Measurements from ENCODE around the gene TBC1D8.

TBC1D8 gene

DNA sequence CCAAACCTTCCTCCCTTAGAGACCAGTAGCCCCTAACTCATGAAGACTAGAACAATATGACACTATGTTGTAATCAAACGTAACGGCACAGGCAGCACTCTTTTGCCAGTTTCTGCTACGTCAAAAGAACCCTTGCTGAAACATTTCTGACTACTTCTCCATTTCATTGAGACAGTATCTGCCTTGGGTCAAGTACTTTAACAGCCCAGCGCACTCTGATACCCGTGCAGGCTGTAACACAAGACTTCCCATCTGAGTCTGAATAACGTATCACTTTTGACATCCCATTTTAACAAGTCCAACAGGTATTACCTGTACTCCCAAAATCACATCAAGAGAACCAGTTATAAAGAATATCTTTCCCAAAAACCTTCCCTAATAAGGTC, 38.4 kb downstream of the TBC1D8 start:
- Histone ChIP-seq H3K36me3 (ENCODE audit: control insufficient read depth, insufficient read depth, low read length) (no peaks in the 10 kb centered on the region), H3K4me3 (ENCODE audit: low read length) (no peak overlapping the region), H3K27me3 (ENCODE audit: control insufficient read depth, insufficient read depth, low read length) (no peaks in the 10 kb centered on the region), H3K27ac (ENCODE audit: low read depth, low read length) (no peak overlapping the region), H3K9ac (ENCODE audit: low read length) (no peak overlapping the region), H3K4me1 (ENCODE audit: control insufficient read depth, insufficient read depth, low read length) (peaks cover 5% of the 10 kb centered on the region)

DNA sequence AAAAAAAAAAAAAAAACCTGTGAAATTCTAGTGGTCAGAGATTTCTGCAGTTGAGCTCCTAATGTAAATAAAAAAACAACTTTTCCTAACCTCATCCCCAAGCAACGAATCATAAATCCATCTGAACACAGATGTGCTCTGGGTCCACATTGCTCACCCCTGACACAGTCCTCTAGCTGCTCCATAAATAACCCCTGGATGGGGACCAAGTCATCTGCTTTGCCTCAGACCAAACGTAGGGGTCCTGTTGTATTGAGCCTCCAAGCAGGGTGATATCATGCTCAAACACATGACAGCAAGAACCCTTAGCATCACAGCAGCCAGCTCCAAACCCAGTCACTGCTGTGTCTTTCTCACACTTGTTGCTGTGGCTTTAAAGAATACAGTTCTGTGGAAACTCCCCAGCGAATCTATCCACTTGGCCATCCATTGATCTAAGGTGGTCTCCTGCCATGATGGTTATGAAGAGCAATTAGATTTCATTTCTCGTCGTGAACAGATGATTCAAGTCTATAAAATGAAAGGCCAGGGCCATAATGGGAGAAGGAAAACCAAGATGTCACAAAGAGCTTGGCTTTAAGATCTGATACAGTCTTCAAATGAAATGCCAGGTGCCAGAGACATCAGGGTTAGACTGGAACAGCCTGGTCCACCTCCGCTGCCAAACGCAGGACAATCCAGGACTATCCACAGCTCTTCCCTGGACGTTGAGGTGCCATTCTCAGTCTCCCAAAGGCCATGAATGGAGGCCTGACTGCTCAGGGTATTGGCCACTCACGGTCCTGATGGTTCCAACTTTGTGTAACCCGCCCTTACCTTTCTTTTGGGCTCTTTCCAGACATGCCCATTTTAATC, 39.0 kb downstream of the TBC1D8 start:
- no peaks in the 10 kb centered on the region for H3K36me3 ChIP-seq (ENCODE audit: control insufficient read depth, insufficient read depth, low read length)
- H3K4me1 ChIP-seq (ENCODE audit: control insufficient read depth, insufficient read depth, low read length), result peaks cover 5% of the 10 kb centered on the region
- H3K9ac ChIP-seq (ENCODE audit: low read length), result no peak overlapping the region
- H3K27me3 ChIP-seq (ENCODE audit: control insufficient read depth, insufficient read depth, low read length), result no peaks in the 10 kb centered on the region
- H3K27ac ChIP-seq (ENCODE audit: low read depth, low read length), result no peak overlapping the region
- no peak overlapping the region for H3K4me3 ChIP-seq (ENCODE audit: low read length)

DNA sequence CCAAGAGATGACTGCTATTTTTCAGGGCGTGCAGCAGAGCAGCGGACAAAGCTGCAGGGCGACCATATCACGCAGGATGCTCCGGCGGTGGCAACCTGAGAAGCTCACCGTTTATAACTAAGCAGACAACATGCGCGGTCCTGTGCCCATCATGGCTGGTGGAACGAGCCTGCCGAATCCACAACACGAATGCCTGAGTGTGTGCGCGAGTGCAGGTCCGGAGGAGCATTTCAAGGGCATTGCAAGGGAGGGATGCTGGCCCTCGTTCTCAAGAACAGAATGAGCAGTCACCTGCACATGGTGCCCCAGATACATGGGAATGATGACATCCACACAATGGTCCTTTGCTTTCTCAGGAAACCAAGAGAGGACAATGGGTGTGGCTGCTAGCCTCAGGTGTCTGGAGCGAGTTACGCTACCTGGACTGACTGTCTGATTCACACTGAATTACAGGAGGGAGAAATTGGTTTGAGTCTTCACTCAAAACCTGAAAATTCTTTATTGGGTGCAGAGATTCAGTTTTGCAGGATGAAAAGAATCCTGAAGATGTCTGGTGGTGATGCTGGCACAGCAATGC, 39.8 kb downstream of the TBC1D8 start:
- no peak overlapping the region for H3K27ac ChIP-seq (ENCODE audit: low read depth, low read length)
- H3K4me1 ChIP-seq (ENCODE audit: control insufficient read depth, insufficient read depth, low read length), result peaks cover 5% of the 10 kb centered on the region
- H3K9ac ChIP-seq (ENCODE audit: low read length), result no peak overlapping the region

DNA sequence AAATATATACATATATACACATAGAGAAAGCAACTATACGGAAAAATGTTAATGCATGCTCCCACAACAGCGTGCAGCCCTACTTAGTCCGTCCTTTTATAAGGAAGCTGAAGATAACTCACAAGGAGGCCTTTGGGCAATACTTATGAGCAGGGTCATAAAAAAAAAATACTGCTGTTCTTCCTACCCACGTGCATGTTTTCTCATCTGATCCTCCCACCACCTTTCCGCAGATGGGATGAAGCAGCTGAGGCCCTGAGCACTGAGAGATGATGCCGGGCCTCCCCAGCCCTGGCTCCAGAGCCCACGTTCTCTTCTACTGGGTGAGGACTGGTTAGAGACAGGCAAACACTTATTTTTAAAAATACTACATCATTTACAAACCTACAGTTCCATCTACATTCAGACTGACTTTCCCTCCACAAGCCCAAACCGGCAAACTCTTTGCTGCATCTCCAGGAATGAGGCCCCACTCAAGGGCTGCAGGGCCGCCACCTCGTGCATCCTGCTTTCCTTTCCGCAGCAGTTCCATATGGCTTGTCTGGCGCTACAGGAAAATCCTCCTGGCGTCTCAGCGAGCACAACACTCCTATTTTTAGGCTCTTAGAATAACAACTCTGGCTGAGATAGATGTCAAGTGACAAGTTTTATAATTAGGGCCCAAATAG, 41.6 kb downstream of the TBC1D8 start:
- no peak overlapping the region for H3K4me3 ChIP-seq (ENCODE audit: low read length)
- no peaks in the 10 kb centered on the region for H3K27me3 ChIP-seq (ENCODE audit: control insufficient read depth, insufficient read depth, low read length)
- H3K9ac ChIP-seq (ENCODE audit: low read length), result no peak overlapping the region
- H3K36me3 ChIP-seq (ENCODE audit: control insufficient read depth, insufficient read depth, low read length), result no peaks in the 10 kb centered on the region
- no peak overlapping the region for H3K27ac ChIP-seq (ENCODE audit: low read depth, low read length)
- H3K4me1 ChIP-seq (ENCODE audit: control insufficient read depth, insufficient read depth, low read length), result peaks cover 5% of the 10 kb centered on the region

More for the DNA sequence above, 39.8 kb downstream of the TBC1D8 start:
- no peaks in the 10 kb centered on the region for H3K36me3 ChIP-seq (ENCODE audit: control insufficient read depth, insufficient read depth, low read length)
- H3K4me3 ChIP-seq (ENCODE audit: low read length), result no peak overlapping the region
- H3K27me3 ChIP-seq (ENCODE audit: control insufficient read depth, insufficient read depth, low read length), result no peaks in the 10 kb centered on the region

- H3K27me3 ChIP-seq (ENCODE audit: control insufficient read depth, insufficient read depth, low read length), result no peaks in the 10 kb centered on the region
- no peak overlapping the region for H3K4me3 ChIP-seq (ENCODE audit: low read length)
- peaks cover 5% of the 10 kb centered on the region for H3K4me1 ChIP-seq (ENCODE audit: control insufficient read depth, insufficient read depth, low read length)
- no peaks in the 10 kb centered on the region for H3K36me3 ChIP-seq (ENCODE audit: control insufficient read depth, insufficient read depth, low read length)
- no peak overlapping the region for H3K9ac ChIP-seq (ENCODE audit: low read length)
- H3K27ac ChIP-seq (ENCODE audit: low read depth, low read length), result no peak overlapping the region
Observed at GRCh38 chr2:101108357-101108756, 42.8 kb downstream of the TBC1D8 start.

- peaks cover 5% of the 10 kb centered on the region for H3K4me1 ChIP-seq (ENCODE audit: control insufficient read depth, insufficient read depth, low read length)
- H3K36me3 ChIP-seq (ENCODE audit: control insufficient read depth, insufficient read depth, low read length), result no peaks in the 10 kb centered on the region
- no peak overlapping the region for H3K4me3 ChIP-seq (ENCODE audit: low read length)
- H3K27me3 ChIP-seq (ENCODE audit: control insufficient read depth, insufficient read depth, low read length), result no peaks in the 10 kb centered on the region
- H3K27ac ChIP-seq (ENCODE audit: low read depth, low read length), result no peak overlapping the region
- no peak overlapping the region for H3K9ac ChIP-seq (ENCODE audit: low read length)
Observed at GRCh38 chr2:101107241-101107640, 43.9 kb downstream of the TBC1D8 start.

- Histone ChIP-seq H3K27me3 (ENCODE audit: control insufficient read depth, insufficient read depth, low read length) (no peaks in the 10 kb centered on the region), H3K27ac (ENCODE audit: low read depth, low read length) (no peak overlapping the region), H3K36me3 (ENCODE audit: control insufficient read depth, insufficient read depth, low read length) (no peaks in the 10 kb centered on the region), H3K4me1 (ENCODE audit: control insufficient read depth, insufficient read depth, low read length) (peaks cover 5% of the 10 kb centered on the region), H3K9ac (ENCODE audit: low read length) (no peak overlapping the region), H3K4me3 (ENCODE audit: low read length) (no peak overlapping the region)
Observed at GRCh38 chr2:101106453-101107181, 44.6 kb downstream of the TBC1D8 start.

GRCh38 chr2:101105654-101106053, 45.5 kb downstream of the TBC1D8 start:
- Histone ChIP-seq H3K27me3 (ENCODE audit: control insufficient read depth, insufficient read depth, low read length) (no peaks in the 10 kb centered on the region), H3K36me3 (ENCODE audit: control insufficient read depth, insufficient read depth, low read length) (no peaks in the 10 kb centered on the region), H3K4me3 (ENCODE audit: low read length) (no peak overlapping the region), H3K9ac (ENCODE audit: low read length) (no peak overlapping the region), H3K4me1 (ENCODE audit: control insufficient read depth, insufficient read depth, low read length) (peaks cover 5% of the 10 kb centered on the region), H3K27ac (ENCODE audit: low read depth, low read length) (no peak overlapping the region)

DNA sequence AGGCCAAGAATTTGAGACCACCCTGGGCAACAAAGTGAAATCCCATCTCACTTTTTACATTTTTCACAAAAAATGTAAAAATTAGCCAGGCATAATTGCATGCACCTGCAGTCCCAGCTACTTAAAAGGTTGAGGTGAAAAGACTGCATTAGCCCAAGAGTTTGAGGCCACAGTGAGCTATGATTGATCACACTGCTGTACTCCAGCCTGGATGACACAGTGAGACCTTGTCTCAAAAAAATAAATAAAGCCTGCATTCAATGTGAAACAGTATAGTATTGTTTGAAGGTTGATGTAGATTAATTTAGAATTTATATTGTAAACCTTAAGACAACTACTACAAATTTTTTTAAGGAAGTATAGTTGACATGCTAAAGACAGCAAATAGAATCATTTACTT, 53.5 kb downstream of the TBC1D8 start:
- Histone ChIP-seq H3K27me3 (ENCODE audit: control insufficient read depth, insufficient read depth, low read length) (no peaks in the 10 kb centered on the region), H3K4me1 (ENCODE audit: control insufficient read depth, insufficient read depth, low read length) (no peaks in the 10 kb centered on the region), H3K27ac (ENCODE audit: low read depth, low read length) (no peak overlapping the region), H3K9ac (ENCODE audit: low read length) (no peak overlapping the region), H3K4me3 (ENCODE audit: low read length) (no peak overlapping the region), H3K36me3 (ENCODE audit: control insufficient read depth, insufficient read depth, low read length) (no peaks in the 10 kb centered on the region)

- Histone ChIP-seq H3K4me1 (ENCODE audit: control insufficient read depth, insufficient read depth, low read length) (no peaks in the 10 kb centered on the region), H3K27me3 (ENCODE audit: control insufficient read depth, insufficient read depth, low read length) (no peaks in the 10 kb centered on the region), H3K4me3 (ENCODE audit: low read length) (no peak overlapping the region), H3K9ac (ENCODE audit: low read length) (no peak overlapping the region), H3K27ac (ENCODE audit: low read depth, low read length) (no peak overlapping the region), H3K36me3 (ENCODE audit: control insufficient read depth, insufficient read depth, low read length) (no peaks in the 10 kb centered on the region)
Observed at GRCh38 chr2:101096619-101097142, 54.5 kb downstream of the TBC1D8 start.

DNA sequence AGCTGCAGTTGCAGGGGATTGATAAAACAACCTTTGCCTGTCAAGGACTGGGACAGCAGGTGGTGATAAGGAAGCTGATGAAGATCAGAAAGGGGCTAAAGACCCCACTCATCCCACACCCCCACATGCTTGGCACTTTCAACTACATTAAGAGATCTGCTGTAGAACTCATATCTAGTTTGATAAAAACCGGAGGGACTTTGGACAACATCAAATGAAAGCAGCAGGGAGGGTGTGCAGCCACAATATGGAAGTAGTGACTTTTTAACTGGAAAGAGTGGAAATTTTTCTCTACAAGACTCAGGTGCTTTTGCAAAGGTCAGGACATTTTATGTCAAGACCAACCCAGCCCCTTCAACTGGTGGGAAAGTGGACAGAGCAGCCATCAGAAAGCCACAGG, 56.8 kb downstream of the TBC1D8 start:
- Histone ChIP-seq H3K4me1 (ENCODE audit: control insufficient read depth, insufficient read depth, low read length) (no peaks in the 10 kb centered on the region), H3K27ac (ENCODE audit: low read depth, low read length) (no peak overlapping the region), H3K9ac (ENCODE audit: low read length) (no peak overlapping the region), H3K27me3 (ENCODE audit: control insufficient read depth, insufficient read depth, low read length) (no peaks in the 10 kb centered on the region), H3K36me3 (ENCODE audit: control insufficient read depth, insufficient read depth, low read length) (no peaks in the 10 kb centered on the region), H3K4me3 (ENCODE audit: low read length) (no peak overlapping the region)

Measured in rectal smooth muscle tissue (tissue), 1 donor.